Mesenchymal stem cell (in vitro differentiated cells and primary cell): ENCODE data around the gene HDAC4.

Experiments
- DNase-seq: peaks from one replicate; pipeline ENCODE4 v3.0.0-alpha.2; 2013
- H2AFZ ChIP-seq: one replicate; pipeline ENCODE4 v1.6.1; 2013; ENCODE audit warnings: low read depth, mild to moderate bottlenecking, control low read depth, inconsistent platforms, low read length, moderate library complexity
- H2AK5ac ChIP-seq: 2 replicates; pipeline ENCODE4 v1.6.1; 2013; ENCODE audit warnings: low read length, moderate library complexity, mild to moderate bottlenecking, inconsistent platforms; ENCODE audit not compliant: severe bottlenecking
- H2BK120ac ChIP-seq: one replicate; pipeline ENCODE4 v1.6.1; 2013; ENCODE audit warnings: low read depth, mild to moderate bottlenecking, inconsistent platforms, low read length, moderate library complexity
- H2BK12ac ChIP-seq, 2 experiments: one replicate each; pipeline ENCODE4 v1.6.1; 2013; ENCODE audit warnings: inconsistent platforms in 2 of 2, low read length in 2 of 2, mild to moderate bottlenecking in 2 of 2, moderate library complexity in 2 of 2, control low read depth in 1 of 2
- H2BK15ac ChIP-seq: one replicate; pipeline ENCODE4 v1.6.1; 2013; ENCODE audit warnings: mild to moderate bottlenecking, low read depth, inconsistent platforms; ENCODE audit not compliant: poor library complexity, severe bottlenecking
- H2BK5ac ChIP-seq: 2 replicates; pipeline ENCODE4 v1.6.1; 2013; ENCODE audit warnings: low read depth, mild to moderate bottlenecking, low read length, control low read depth, inconsistent platforms; ENCODE audit not compliant: poor library complexity, severe bottlenecking
- H3K14ac ChIP-seq, 2 experiments: one replicate each; pipeline ENCODE4 v1.6.1; 2013; ENCODE audit warnings: inconsistent platforms in 2 of 2, low read length in 2 of 2, control low read depth in 1 of 2, mild to moderate bottlenecking in 1 of 2, moderate library complexity in 1 of 2
- H3K18ac ChIP-seq, 2 experiments: one replicate each; pipeline ENCODE4 v1.6.1; 2013; ENCODE audit warnings: inconsistent platforms in 2 of 2, low read length in 2 of 2, control low read depth in 1 of 2, low read depth in 1 of 2, mild to moderate bottlenecking in 1 of 2
- H3K23ac ChIP-seq, 2 experiments: one replicate each; pipeline ENCODE4 v1.6.1; 2013; ENCODE audit warnings: inconsistent platforms in 2 of 2, low read length in 2 of 2, mild to moderate bottlenecking in 2 of 2, moderate library complexity in 2 of 2, control low read depth in 1 of 2
- H3K27ac ChIP-seq: 2 replicates; pipeline ENCODE4 v1.5.1; 2013; ENCODE audit warnings: mild to moderate bottlenecking, moderate library complexity, low read length, control low read depth, inconsistent platforms; ENCODE audit not compliant: poor library complexity, severe bottlenecking
- H3K27me3 ChIP-seq, 2 experiments: 2 replicates each; pipeline versions ENCODE4 v1.6.1 to v1.7.0; 2013; ENCODE audit warnings: low read length in 2 of 2, mild to moderate bottlenecking in 2 of 2, moderate library complexity in 2 of 2, control low read depth in 1 of 2, inconsistent platforms in 1 of 2; ENCODE audit not compliant: control insufficient read depth in 1 of 2, insufficient read depth in 1 of 2
- H3K36me3 ChIP-seq, 2 experiments: 2 replicates each; pipeline versions ENCODE4 v1.6.1 to v1.7.0; 2013; ENCODE audit warnings: low read length in 2 of 2, control low read depth in 1 of 2, inconsistent platforms in 1 of 2, low read depth in 1 of 2, mild to moderate bottlenecking in 1 of 2; ENCODE audit not compliant: insufficient read depth in 2 of 2, control insufficient read depth in 1 of 2
- H3K4ac ChIP-seq, 2 experiments: one replicate each; pipeline ENCODE4 v1.6.1; 2013; ENCODE audit warnings: inconsistent platforms in 2 of 2, low read length in 2 of 2, mild to moderate bottlenecking in 2 of 2, moderate library complexity in 2 of 2, control low read depth in 1 of 2, low read depth in 1 of 2
- H3K4me1 ChIP-seq: 2 replicates; pipeline ENCODE4 v1.6.1; 2013; ENCODE audit warnings: low read depth, low read length, control low read depth; ENCODE audit not compliant: control insufficient read depth, insufficient read depth
- H3K4me2 ChIP-seq: 2 replicates; pipeline ENCODE4 v1.6.1; 2013; ENCODE audit warnings: low read length, mild to moderate bottlenecking, inconsistent platforms; ENCODE audit not compliant: poor library complexity, severe bottlenecking
- H3K4me3 ChIP-seq, 2 experiments: 2 replicates each; pipeline versions ENCODE4 v1.5.1 to v1.7.0; 2013; ENCODE audit warnings: low read length in 2 of 2, mild to moderate bottlenecking in 2 of 2, control low read depth in 1 of 2, low read depth in 1 of 2; ENCODE audit not compliant: insufficient read depth in 1 of 2
- H3K79me1 ChIP-seq: replicated peaks from 2 replicates; pipeline ENCODE4 v1.6.1; 2013; ENCODE audit warnings: mild to moderate bottlenecking, control low read depth, low read length, inconsistent platforms; ENCODE audit not compliant: poor library complexity, severe bottlenecking
- H3K9ac ChIP-seq: 2 replicates; pipeline ENCODE4 v1.7.0; 2013; ENCODE audit warnings: mild to moderate bottlenecking, low read length, moderate library complexity
- H3K9me3 ChIP-seq: 2 replicates; pipeline ENCODE4 v1.7.0; 2013; ENCODE audit warnings: mild to moderate bottlenecking, low read length; ENCODE audit not compliant: control insufficient read depth
- H4K8ac ChIP-seq: one replicate; pipeline ENCODE4 v1.6.1; 2013; ENCODE audit warnings: inconsistent platforms, mild to moderate bottlenecking, low read length, moderate library complexity
- H4K91ac ChIP-seq: one replicate; pipeline ENCODE4 v1.6.1; 2013; ENCODE audit warnings: mild to moderate bottlenecking, low read length, inconsistent platforms
- WGBS: methylation state at CpG from one replicate; pipeline ENCODE4 v1.1.7; 2013; ENCODE audit warnings: mixed read lengths; 5-methylcytosine and 5-hydroxymethylcytosine counted together

Gene HDAC4

DNA sequence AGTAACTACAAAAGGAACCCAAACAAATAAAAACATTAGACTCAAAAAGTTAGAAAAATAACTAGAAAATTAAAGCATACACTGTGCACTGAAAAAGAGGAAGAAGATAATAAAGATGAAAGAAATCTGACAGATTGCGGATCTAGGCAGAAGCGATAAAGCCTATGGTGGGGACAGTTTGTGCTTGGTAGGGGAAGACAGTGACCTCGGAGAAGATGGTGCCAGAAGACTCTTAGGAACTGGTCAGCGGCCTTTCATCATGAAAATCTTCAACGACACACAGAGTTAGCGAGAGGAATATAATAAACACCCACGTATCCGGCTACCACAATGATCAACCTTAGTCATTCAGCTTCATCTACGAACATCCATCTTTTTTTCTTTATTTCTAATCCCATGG is 180.5 kb downstream of the HDAC4 start:
- H3K4ac ChIP-seq: no peak overlapping the region
- H3K23ac ChIP-seq: no peak overlapping the region
- H3K9ac ChIP-seq: no peak overlapping the region
- H3K27ac ChIP-seq: no peak overlapping the region
- no peak overlapping the region for H3K4me2 ChIP-seq
- H3K27me3 ChIP-seq: no peaks in the 10 kb centered on the region
- H4K8ac ChIP-seq: no peak overlapping the region
- H2AFZ ChIP-seq: no peak overlapping the region
- no peak overlapping the region for H2BK15ac ChIP-seq
- no peak overlapping the region for H2BK120ac ChIP-seq
- H3K18ac ChIP-seq: no peak overlapping the region
- H2BK5ac ChIP-seq: no peak overlapping the region
- H2AK5ac ChIP-seq: no peak overlapping the region
- no peak overlapping the region for H3K4me3 ChIP-seq
- peaks cover 19% of the 10 kb centered on the region for H3K4me1 ChIP-seq
- no peak for DNase-seq
- H3K79me1 ChIP-seq: peaks cover 38% of the 10 kb centered on the region
- WGBS: 98% methylated on average over 9 of the region's 9 CpGs
- no peak overlapping the region for H2BK12ac ChIP-seq
- peaks cover 0 to under 1% of the 10 kb centered on the region in 2 experiments for H3K36me3 ChIP-seq
- no peak overlapping the region for H4K91ac ChIP-seq
- H3K14ac ChIP-seq: no peak overlapping the region
- no peaks in the 10 kb centered on the region for H3K9me3 ChIP-seq

- Histone ChIP-seq H3K4me2 (no peak overlapping the region), H2AK5ac (no peak overlapping the region), H2BK5ac (no peak overlapping the region), H3K27me3 (no peaks in the 10 kb centered on the region), H3K79me1 (peaks cover 50% of the 10 kb centered on the region), H3K4ac (no peak overlapping the region), H3K14ac (peak overlapping the region in 1 of 2 experiments; percentile 2), H3K4me1 (peaks cover 11% of the 10 kb centered on the region), H3K27ac (no peak overlapping the region), H4K8ac (no peak overlapping the region), H2AFZ (no peak overlapping the region), H3K9me3 (no peaks in the 10 kb centered on the region), H2BK120ac (no peak overlapping the region), H3K23ac (no peak overlapping the region), H3K18ac (no peak overlapping the region), H2BK15ac (no peak overlapping the region), H4K91ac (no peak overlapping the region), H3K36me3 (peaks cover 0 to 8% of the 10 kb centered on the region in 2 experiments), H3K9ac (no peak overlapping the region), H2BK12ac (no peak overlapping the region), H3K4me3 (no peak overlapping the region)
- DNase-seq: no peak
- 69% methylated on average over 12 of the region's 17 CpGs for WGBS
These were observed 184.1 kb downstream of the HDAC4 start for GRCh38 chr2:239216614-239217273.

DNA sequence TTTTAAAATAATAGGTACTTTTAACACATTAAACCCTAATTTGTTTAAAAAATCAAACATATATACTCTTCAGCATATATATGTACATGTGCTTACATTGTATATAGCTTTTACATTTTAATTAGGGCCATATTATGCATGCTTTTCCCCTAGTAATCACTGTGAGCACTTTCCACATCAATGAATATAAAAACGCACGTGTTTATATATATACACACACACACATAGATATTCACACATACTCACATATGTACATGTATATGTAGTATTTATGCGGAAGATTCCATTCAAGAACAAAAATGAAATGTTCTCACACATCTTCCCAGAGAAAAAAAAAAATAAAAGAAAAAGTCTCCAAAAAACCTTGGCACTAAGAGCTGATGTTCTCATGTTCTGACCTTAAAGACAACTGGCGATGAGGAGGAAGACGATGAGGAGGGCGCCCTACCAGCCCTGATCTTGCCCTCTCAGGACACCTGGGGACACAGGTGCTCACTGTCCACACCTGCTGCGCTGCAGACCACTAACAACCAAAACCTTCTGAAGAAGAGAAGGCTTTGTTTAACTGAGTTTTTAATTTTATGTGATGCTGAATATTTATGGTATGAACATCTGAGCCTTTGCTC is 184.7 kb downstream of the HDAC4 start:
- Histone ChIP-seq H3K27ac (no peak overlapping the region), H3K18ac (no peak overlapping the region), H3K9me3 (no peaks in the 10 kb centered on the region), H3K27me3 (no peaks in the 10 kb centered on the region), H3K23ac (no peak overlapping the region), H3K4ac (no peak overlapping the region), H2BK120ac (no peak overlapping the region), H2AFZ (no peak overlapping the region), H2AK5ac (no peak overlapping the region), H3K4me2 (no peak overlapping the region), H3K4me3 (no peak overlapping the region), H2BK5ac (no peak overlapping the region), H3K14ac (no peak overlapping the region), H3K9ac (no peak overlapping the region), H2BK15ac (no peak overlapping the region), H3K4me1 (peaks cover 7% of the 10 kb centered on the region), H4K91ac (no peak overlapping the region), H2BK12ac (no peak overlapping the region), H3K79me1 (peaks cover 48% of the 10 kb centered on the region), H3K36me3 (peaks cover 0 to 8% of the 10 kb centered on the region in 2 experiments), H4K8ac (no peak overlapping the region)
- no peak for DNase-seq
- 79% methylated on average over 3 of the region's 7 CpGs for WGBS

DNA sequence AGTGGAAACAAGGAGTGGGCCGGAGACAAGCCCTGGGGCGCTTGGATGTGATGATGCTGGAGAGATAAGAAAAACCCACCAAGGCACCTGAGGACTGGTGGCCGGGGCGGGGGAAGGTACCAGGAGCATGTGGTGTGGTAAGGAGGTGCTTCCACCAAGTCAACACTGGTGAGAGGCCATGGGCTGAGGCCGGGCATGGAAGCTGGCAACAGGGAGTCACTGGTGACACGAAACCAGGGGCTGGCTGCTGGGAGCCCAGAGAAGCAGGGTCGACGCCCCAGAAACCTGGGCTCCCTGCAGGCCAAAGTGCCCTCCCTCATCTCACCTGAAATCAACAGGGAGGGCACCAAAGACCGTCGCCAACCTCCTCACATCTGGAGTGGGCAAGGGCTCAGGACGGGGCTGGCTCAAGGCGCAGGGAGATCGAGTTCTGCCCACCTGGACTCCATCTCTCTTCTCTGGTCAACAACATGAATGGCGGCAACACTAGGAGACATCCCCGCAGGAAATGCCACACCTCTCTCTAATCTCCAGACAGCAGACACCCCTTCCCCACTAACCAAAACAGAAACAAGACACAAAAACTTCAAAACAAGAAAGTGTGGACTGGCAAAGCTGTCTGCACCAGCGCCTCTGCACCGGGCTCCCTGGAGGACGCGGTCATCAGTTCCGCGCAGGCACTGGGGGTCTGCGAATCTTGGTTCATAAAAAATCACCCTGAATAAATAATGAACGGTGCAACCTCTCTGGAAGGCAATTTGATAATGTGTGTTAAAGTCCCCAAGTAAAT is 185.5 kb downstream of the HDAC4 start:
- no peak for DNase-seq
- Histone ChIP-seq H3K4ac (no peak overlapping the region), H3K79me1 (peaks cover 48% of the 10 kb centered on the region), H4K91ac (no peak overlapping the region), H3K23ac (no peak overlapping the region), H2BK15ac (no peak overlapping the region), H2BK5ac (no peak overlapping the region), H2AFZ (no peak overlapping the region), H3K4me1 (peaks cover 3% of the 10 kb centered on the region), H3K14ac (no peak overlapping the region), H2BK120ac (peak overlapping the region; percentile 64), H3K9ac (no peak overlapping the region), H3K4me2 (no peak overlapping the region), H3K18ac (no peak overlapping the region), H2BK12ac (peak overlapping the region in 1 of 2 experiments; percentile 23), H3K27me3 (no peaks in the 10 kb centered on the region), H4K8ac (peak overlapping the region; percentile 17), H3K4me3 (no peak overlapping the region), H3K36me3 (peaks cover 0 to 8% of the 10 kb centered on the region in 2 experiments), H3K27ac (no peak overlapping the region), H3K9me3 (no peaks in the 10 kb centered on the region), H2AK5ac (peak overlapping the region; percentile 22)
- 93% methylated on average over 22 of the region's 23 CpGs for WGBS
